Natural killer cell (primary cell): ENCODE data around the gene FNDC10. TPM values are rescaled to one million over a fixed set of nuclear protein-coding genes. Genes with fewer than 3 reads are reported as not detected.

ENCODE experiments used
- ATAC-seq, 3 donors: fragments of 150-1000 bp in 2 of 3; fragments of 200-7000 bp in 1 of 3; cut with Tn5 transposase; 1 replicate in 1 of 3; 2 replicates in 2 of 3; pipeline ENCODE4 v1.10.0; 2021; ENCODE audit warnings: mild to moderate bottlenecking in 2 of 3, moderate library complexity in 2 of 3
- DNase-seq, 2 donors: peaks; one replicate each; pipeline versions ENCODE4 v3.0.0 to v3.0.0-alpha.2; 2013 to 2021; ENCODE audit warnings: mixed read lengths in 1 of 2
- H3K27ac ChIP-seq: one replicate; pipeline ENCODE4 v1.5.1; 2013; ENCODE audit warnings: mild to moderate bottlenecking, low read length
- H3K27me3 ChIP-seq: one replicate; pipeline ENCODE4 v1.6.1; 2013; ENCODE audit warnings: low read length; ENCODE audit not compliant: control insufficient read depth, insufficient read depth
- H3K36me3 ChIP-seq: one replicate; pipeline ENCODE4 v1.6.1; 2013; ENCODE audit warnings: low read length; ENCODE audit not compliant: control insufficient read depth, insufficient read depth
- H3K4me1 ChIP-seq: one replicate; pipeline ENCODE4 v1.6.1; 2013; ENCODE audit warnings: low read length; ENCODE audit not compliant: control insufficient read depth, insufficient read depth
- H3K4me3 ChIP-seq: one replicate; pipeline ENCODE4 v1.5.1; 2013; ENCODE audit warnings: low read length
- H3K9me3 ChIP-seq: one replicate; pipeline ENCODE4 v1.6.1; 2013; ENCODE audit warnings: low read length; ENCODE audit not compliant: control insufficient read depth, insufficient read depth
- H3K27ac Mint-ChIP-seq, 2 donors: one replicate each; pipeline ENCODE4 v1.8.0; 2022; ENCODE audit warnings: mild to moderate bottlenecking in 2 of 2, mixed read lengths in 2 of 2, moderate library complexity in 1 of 2
- H3K27me3 Mint-ChIP-seq, 2 donors: one replicate each; pipeline ENCODE4 v1.8.0; 2022; ENCODE audit warnings: low read depth in 2 of 2, mixed read lengths in 2 of 2
- H3K36me3 Mint-ChIP-seq: one replicate; pipeline ENCODE4 v1.8.0; 2022; ENCODE audit warnings: mixed read lengths
- H3K4me1 Mint-ChIP-seq, 2 donors: one replicate each; pipeline ENCODE4 v1.8.0; 2022; ENCODE audit warnings: mixed read lengths in 2 of 2
- H3K4me3 Mint-ChIP-seq: one replicate; pipeline ENCODE4 v1.8.0; 2022; ENCODE audit warnings: mild to moderate bottlenecking, moderate library complexity, mixed read lengths
- H3K9me3 Mint-ChIP-seq, 2 donors: one replicate each; pipeline ENCODE4 v1.8.0; 2022; ENCODE audit warnings: mixed read lengths in 2 of 2
- CTCF ChIP-seq: fragments of 200-600 bp; IDR thresholded peaks from one replicate; pipeline ENCODE4 v1.8.0; 2022; ENCODE audit warnings: antibody characterized with exemption
- WGBS: methylation state at CpG from one replicate; pipeline ENCODE4 v1.1.7; 2013; ENCODE audit warnings: missing lambda C conversion rate; ENCODE audit not compliant: insufficient coverage; 5-methylcytosine and 5-hydroxymethylcytosine counted together
- intact Hi-C: fragments of 100-400 bp; cut with micrococcal nuclease; formaldehyde crosslinking; loops from one replicate; pipeline ENCODE4 v1.14.2; 2022
- total RNA-seq, 4 donors: library from RNA; stranded (reverse); fragments of 120-200 nt in 1 of 4; gene quantifications; one replicate each; pipeline versions ENCODE4 v1.2.3 to v1.2.4, GENCODE V29; 2013 to 2022

Gene FNDC10
- total RNA-seq, 3 donors from 2014 or later (not counting 1 experiment from before 2014, with no cell fraction given): 2.8 to 3.2 (median 3.0) TPM

- H3K27ac Mint-ChIP-seq: peak overlapping the region in 1 of 2 donors; percentile 47
- no peak for TF ChIP-seq CTCF
- H3K36me3 Mint-ChIP-seq: no peaks in the 10 kb centered on the region
- WGBS: 90% methylated on average over 28 of the region's 28 CpGs
- no peak overlapping the region for H3K4me3 Mint-ChIP-seq
- peaks cover 53% of the 10 kb centered on the region for H3K4me1 ChIP-seq
- no peaks in the 10 kb centered on the region for H3K9me3 ChIP-seq
- no peaks in the 10 kb centered on the region for H3K9me3 Mint-ChIP-seq
- no peaks in the 10 kb centered on the region for H3K27me3 ChIP-seq
- H3K4me1 Mint-ChIP-seq: peaks cover 11 to 37% of the 10 kb centered on the region in 2 donors
- H3K36me3 ChIP-seq: no peaks in the 10 kb centered on the region
- no peak for DNase-seq
- no peaks in the 10 kb centered on the region for H3K27me3 Mint-ChIP-seq
- ATAC-seq: no peak
- H3K27ac ChIP-seq: no peak overlapping the region
- intact Hi-C loops: no loop called here
- H3K4me3 ChIP-seq: no peak overlapping the region
These were observed 25.5 kb upstream of the FNDC10 start for GRCh38 chr1:1625404-1625775.

DNA sequence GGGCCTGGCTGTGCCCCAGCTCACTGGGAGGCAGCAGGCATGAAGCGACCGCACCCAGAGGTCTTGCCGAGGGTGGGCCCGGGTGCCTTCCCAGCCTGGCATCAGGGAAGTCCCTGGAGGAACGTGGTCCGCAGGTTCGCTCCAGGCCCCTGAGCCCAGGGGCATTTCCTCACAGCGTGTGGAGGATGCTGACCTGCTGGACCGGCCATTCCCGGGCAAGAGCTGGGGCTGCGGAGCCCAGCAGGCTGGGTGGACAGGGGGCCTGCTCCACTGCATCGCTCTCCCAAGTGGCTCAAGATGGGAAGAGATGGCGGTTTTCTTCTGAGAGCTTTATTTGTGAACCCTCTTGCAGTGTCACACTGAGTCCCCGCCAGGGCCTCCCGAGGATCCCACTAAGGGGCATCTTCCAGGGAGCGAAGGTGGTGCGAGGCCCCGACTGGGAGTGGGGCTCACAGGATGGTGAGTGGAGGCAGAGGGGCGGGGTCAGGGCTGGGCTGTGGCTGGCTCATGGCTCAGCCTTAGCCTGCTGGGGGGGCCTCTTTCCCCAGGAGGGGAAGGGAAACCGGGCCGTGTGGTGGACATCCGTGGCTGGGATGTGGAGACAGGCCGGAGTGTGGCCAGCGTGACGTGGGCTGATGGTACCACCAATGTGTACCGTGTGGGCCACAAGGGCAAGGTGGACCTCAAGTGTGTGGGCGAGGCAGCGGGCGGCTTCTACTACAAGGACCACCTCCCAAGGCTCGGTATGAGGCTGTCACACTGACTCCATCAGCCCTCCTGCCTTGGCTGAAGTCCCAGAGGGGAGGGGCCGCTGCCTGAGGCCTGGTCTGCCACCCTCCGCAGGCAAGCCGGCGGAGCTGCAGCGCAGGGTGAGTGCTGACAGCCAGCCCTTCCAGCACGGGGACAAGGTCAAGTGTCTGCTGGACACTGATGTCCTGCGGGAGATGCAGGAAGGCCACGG lies 24.8 kb upstream of the FNDC10 start:
- Histone ChIP-seq H3K27ac (no peak overlapping the region), H3K4me1 (peaks cover 50% of the 10 kb centered on the region), H3K27me3 (no peaks in the 10 kb centered on the region), H3K4me3 (no peak overlapping the region), H3K9me3 (no peaks in the 10 kb centered on the region), H3K36me3 (no peaks in the 10 kb centered on the region)
- intact Hi-C loops: no loop called here
- Mint-ChIP-seq H3K27me3 (no peaks in the 10 kb centered on the region), H3K4me1 (peaks cover 8 to 30% of the 10 kb centered on the region in 2 donors), H3K9me3 (no peaks in the 10 kb centered on the region), H3K36me3 (no peaks in the 10 kb centered on the region), H3K27ac (peak overlapping the region in 1 of 2 donors; percentile 47), H3K4me3 (peak overlapping the region; percentile 25)
- ATAC-seq (no peak), DNase-seq (no peak)
- 87% methylated on average over 38 of the region's 38 CpGs for WGBS
- TF ChIP-seq CTCF: no peak

GRCh38 chr1:1623631-1624442 lies 23.9 kb upstream of the FNDC10 start:
- ATAC-seq: no peak
- Histone ChIP-seq H3K9me3 (no peaks in the 10 kb centered on the region), H3K36me3 (no peaks in the 10 kb centered on the region), H3K27me3 (no peaks in the 10 kb centered on the region), H3K27ac (no peak overlapping the region), H3K4me1 (peaks cover 50% of the 10 kb centered on the region), H3K4me3 (no peak overlapping the region)
- intact Hi-C loops: no loop called here
- no peak for DNase-seq
- no peak overlapping the region for H3K27ac Mint-ChIP-seq
- H3K4me3 Mint-ChIP-seq: no peak overlapping the region
- TF ChIP-seq CTCF: no peak
- WGBS: 93% methylated on average over 50 of the region's 51 CpGs
- H3K9me3 Mint-ChIP-seq: no peaks in the 10 kb centered on the region
- H3K36me3 Mint-ChIP-seq: no peaks in the 10 kb centered on the region
- H3K27me3 Mint-ChIP-seq: no peaks in the 10 kb centered on the region
- peaks cover 8 to 28% of the 10 kb centered on the region in 2 donors for H3K4me1 Mint-ChIP-seq
